Measurements from ENCODE around the gene LRRN2. TPM values are rescaled to one million over a fixed set of nuclear protein-coding genes. Genes with fewer than 3 reads are reported as not detected.

Gene LRRN2
- total RNA-seq, 4 donors from 2014 or later, result 2.0 to 32.9 (median 23.8) TPM

- in situ Hi-C loops (cut with MboI; ENCODE audit: low pct_ligation_motif_present in 1 of 4, low pct_unique_long_range_greater_than_20kb in 1 of 4, low sequenced_read_pairs in 3 of 4) (no loop called here), intact Hi-C loops (cut with DNase I; ENCODE audit: low total_unique reads) (no loop called here)
- Histone ChIP-seq H3K27ac (no peak overlapping the region), H3K36me3 (no peaks in the 10 kb centered on the region), H3K4me3 (no peak overlapping the region), H3K4me1 (peaks cover 0 to 7% (median 3%) of the 10 kb centered on the region in 4 donors), H3K27me3 (no peaks in the 10 kb centered on the region), H3K9me3 (no peaks in the 10 kb centered on the region)
- 77% methylated on average over 3 of the region's 3 CpGs; no CpG with 5 or more reads in 1 of the 2 donors for whole genome bisulfite sequencing, 2 donors (ENCODE audit: low coverage in 1 of 2)
- no peak for TF ChIP-seq CTCF (IDR thresholded peaks at IDR 0.05)
- no peak for TF ChIP-seq POLR2A (IDR thresholded peaks at IDR 0.05)
- no peak for TF ChIP-seq EP300 (IDR thresholded peaks at IDR 0.05; ENCODE audit: low read depth)
- TF ChIP-seq POLR2AphosphoS5 (IDR thresholded peaks at IDR 0.05), result no peak
- no peak for DNase-seq
These were observed 64.1 kb downstream of the LRRN2 start for GRCh38 chr1:204621396-204621795.

DNA sequence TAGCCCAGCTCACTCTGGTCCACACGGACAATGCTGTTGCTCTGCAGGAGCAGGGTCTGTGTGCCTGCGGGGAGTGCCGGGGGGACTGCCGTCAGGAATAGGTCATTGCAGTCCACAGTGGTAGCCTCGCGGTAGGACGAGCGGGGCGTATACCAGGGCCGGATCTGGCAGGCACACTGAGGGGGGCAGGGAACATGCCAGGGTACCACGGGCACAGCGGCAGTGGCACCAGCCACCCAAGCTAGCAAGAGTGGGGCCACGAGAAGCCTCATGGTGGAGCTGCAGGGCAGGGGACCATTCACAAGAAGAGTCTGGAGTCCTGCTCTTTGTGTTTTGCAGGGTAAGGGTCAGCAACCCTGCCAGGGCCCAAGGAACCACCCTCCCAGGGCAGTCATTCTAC, 65.8 kb downstream of the LRRN2 start:
- H3K4me3 ChIP-seq, result no peak overlapping the region
- peaks cover 0 to 7% (median 3%) of the 10 kb centered on the region in 4 donors for H3K4me1 ChIP-seq
- no peaks in the 10 kb centered on the region for H3K36me3 ChIP-seq
- no peak overlapping the region for H3K27ac ChIP-seq
- intact Hi-C loops (cut with DNase I; ENCODE audit: low total_unique reads) (no loop called here), in situ Hi-C loops (cut with MboI; ENCODE audit: low pct_ligation_motif_present in 1 of 4, low pct_unique_long_range_greater_than_20kb in 1 of 4, low sequenced_read_pairs in 3 of 4) (no loop called here)
- DNase-seq, result peak; percentile 27
- no peaks in the 10 kb centered on the region for H3K27me3 ChIP-seq
- H3K9me3 ChIP-seq, result no peaks in the 10 kb centered on the region
- TF ChIP-seq CTCF (IDR thresholded peaks at IDR 0.05) (peak in 2 of 5 experiments; percentile 24 to 38), POLR2A (IDR thresholded peaks at IDR 0.05) (no peak)
- 75 to 77% methylated on average over 4 to 13 of the region's 13 CpGs for WGBS, 2 donors (ENCODE audit: low coverage in 1 of 2)

DNA sequence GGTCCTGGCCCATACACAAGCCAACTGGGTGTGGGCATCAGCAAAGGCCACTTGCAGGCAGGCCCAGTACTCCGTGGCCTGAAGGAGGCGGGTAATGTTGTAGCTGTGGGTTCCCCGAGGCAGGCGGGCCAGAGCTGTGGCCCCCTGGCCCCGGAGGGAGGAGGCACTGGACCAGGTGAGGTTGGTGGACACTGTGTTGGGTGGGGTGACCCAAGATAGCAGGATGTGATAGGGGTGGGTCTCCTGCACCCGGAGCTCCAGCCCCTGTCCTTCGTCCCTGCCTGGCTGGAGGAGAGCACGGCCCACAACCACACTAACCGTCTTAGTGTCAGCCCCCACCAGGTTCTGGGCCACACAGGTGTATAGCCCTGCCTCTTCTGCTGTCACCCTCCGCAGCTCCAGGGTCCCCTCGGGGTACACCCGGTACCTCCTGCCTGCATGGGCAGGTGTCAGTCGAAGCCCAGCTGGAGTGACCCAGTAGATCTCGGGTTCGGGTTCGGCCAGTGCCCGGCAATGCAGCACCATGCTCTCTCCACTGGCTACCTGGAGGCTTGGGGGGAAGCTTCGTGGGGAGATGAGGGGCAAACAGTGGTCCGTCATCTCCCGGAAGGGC, 67.3 kb downstream of the LRRN2 start:
- WGBS, 2 donors (ENCODE audit: low coverage in 1 of 2), result 90% methylated on average over 19 of the region's 20 CpGs; no CpG with 5 or more reads in 1 of the 2 donors
- Histone ChIP-seq H3K4me1 (peaks cover 0 to 2% (median under 1%) of the 10 kb centered on the region in 4 donors), H3K9me3 (no peaks in the 10 kb centered on the region), H3K36me3 (no peaks in the 10 kb centered on the region), H3K4me3 (no peak overlapping the region), H3K27me3 (no peaks in the 10 kb centered on the region), H3K27ac (no peak overlapping the region)
- TF ChIP-seq CTCF (IDR thresholded peaks at IDR 0.05), result no peak
- TF ChIP-seq EP300 (IDR thresholded peaks at IDR 0.05; ENCODE audit: low read depth), result no peak
- TF ChIP-seq POLR2AphosphoS5 (IDR thresholded peaks at IDR 0.05), result no peak
- no peak for TF ChIP-seq POLR2A (IDR thresholded peaks at IDR 0.05)
- in situ Hi-C loops (cut with MboI; ENCODE audit: low pct_ligation_motif_present in 1 of 4, low pct_unique_long_range_greater_than_20kb in 1 of 4, low sequenced_read_pairs in 3 of 4) (no loop called here), intact Hi-C loops (cut with DNase I; ENCODE audit: low total_unique reads) (no loop called here)
- DNase-seq, result no peak

- no peaks in the 10 kb centered on the region for H3K27me3 ChIP-seq
- TF ChIP-seq POLR2AphosphoS5 (IDR thresholded peaks at IDR 0.05), result no peak
- TF ChIP-seq POLR2A (IDR thresholded peaks at IDR 0.05), result no peak
- no peak for TF ChIP-seq EP300 (IDR thresholded peaks at IDR 0.05; ENCODE audit: low read depth)
- TF ChIP-seq CTCF (IDR thresholded peaks at IDR 0.05), result no peak
- 87 to 94% methylated on average over 3 to 13 of the region's 13 CpGs for WGBS, 2 donors (ENCODE audit: low coverage in 1 of 2)
- intact Hi-C loops (cut with DNase I; ENCODE audit: low total_unique reads), result no loop called here
- in situ Hi-C loops (cut with MboI; ENCODE audit: low pct_ligation_motif_present in 1 of 4, low pct_unique_long_range_greater_than_20kb in 1 of 4, low sequenced_read_pairs in 3 of 4), result no loop called here
- no peak for DNase-seq
- H3K4me3 ChIP-seq, result no peak overlapping the region
- H3K36me3 ChIP-seq, result no peaks in the 10 kb centered on the region
- no peak overlapping the region for H3K27ac ChIP-seq
- H3K4me1 ChIP-seq, result no peaks in the 10 kb centered on the region
- H3K9me3 ChIP-seq, result no peaks in the 10 kb centered on the region
These were observed 68.0 kb downstream of the LRRN2 start for GRCh38 chr1:204617256-204618147.
